Stimulated activated CD4-positive, alpha-beta T cell treated with anti-CD3 and anti-CD28 coated beads, Interleukin-1b, Interleukin-23, amount 100 ng/mL, for 1 hour (primary cell): ENCODE measurements around the gene FAM120C.

Experiments
- DNase-seq, 2 donors: peaks; one replicate each; pipeline ENCODE4 v3.0.0-alpha.2; 2020; ENCODE audit warnings: low read depth in 2 of 2

The FAM120C gene

DNA sequence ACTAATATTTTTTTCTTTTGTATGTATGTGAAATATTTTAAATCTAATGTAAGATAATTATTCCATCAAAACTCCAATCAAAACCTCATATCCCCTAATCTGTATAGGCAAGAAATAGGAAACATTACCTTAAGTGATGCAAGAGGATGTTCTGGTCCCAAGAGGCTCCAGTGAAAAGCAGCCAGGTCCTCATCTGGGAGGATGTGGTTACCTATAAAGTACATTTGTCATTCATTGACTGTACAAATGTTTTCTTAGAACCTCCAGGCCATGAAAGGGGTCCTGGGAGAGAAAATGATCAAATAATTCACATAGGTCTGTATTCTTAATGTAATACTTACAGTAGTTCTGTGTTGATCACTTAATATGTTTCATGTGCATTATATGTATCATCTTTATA is 25.5 kb downstream of the FAM120C start:
- no peak for DNase-seq

DNA sequence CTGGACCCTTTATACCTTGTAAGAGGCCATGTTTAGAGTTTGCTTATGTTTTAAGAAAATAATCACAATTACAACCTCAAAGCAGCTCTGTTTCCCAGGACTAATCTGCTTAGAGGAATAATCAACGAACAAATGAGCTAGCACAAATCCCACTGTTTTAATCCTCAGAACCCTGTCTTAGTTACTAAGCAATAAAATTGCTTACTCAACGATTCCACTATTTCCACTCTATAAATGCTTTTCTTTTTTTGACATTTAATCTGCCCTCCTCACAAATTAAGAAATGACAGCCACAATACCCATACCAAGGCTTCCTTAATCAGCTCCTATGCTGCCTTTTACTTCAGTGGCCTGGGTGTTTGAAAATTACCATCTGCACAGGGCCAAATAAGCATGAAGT is 48.8 kb downstream of the FAM120C start:
- no peak for DNase-seq

DNA sequence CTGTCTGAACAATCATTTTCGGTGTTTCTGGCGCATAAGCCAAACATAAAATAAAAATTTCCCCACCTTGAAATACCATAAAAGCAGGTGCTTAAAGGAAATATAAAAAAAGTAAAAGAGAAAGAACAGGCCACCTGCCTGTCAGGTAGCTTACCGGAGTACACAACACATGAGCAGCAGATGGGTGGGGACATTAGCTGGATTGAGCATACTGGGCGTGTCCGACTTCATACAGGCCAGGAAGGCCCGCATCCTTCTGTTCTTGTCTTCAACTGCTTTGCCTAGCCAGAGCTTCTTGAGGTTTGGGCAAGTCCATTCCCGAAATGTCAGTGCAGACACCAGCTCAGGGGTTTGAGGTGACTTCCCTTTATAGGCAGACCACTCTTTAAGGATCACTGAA is 66.7 kb downstream of the FAM120C start:
- DNase-seq = no peak

DNA sequence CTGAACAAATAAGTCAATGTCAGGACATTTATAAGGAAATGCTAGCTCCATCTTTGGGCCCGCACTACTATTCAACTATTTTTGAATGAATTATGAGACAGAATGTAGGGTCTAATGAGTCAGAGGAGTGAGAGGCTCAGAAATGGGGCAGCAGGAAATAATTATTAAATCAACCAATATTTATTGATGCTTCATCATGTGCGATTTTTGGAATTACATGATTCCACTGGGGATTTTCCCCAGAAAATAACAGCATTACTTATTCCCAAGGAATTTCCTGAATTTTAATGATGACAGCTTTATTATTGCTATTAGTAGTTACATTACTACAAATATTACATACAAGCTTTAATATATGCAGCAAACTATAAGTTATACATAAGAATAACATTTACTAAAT is 89.5 kb downstream of the FAM120C start:
- no peak for DNase-seq

DNA sequence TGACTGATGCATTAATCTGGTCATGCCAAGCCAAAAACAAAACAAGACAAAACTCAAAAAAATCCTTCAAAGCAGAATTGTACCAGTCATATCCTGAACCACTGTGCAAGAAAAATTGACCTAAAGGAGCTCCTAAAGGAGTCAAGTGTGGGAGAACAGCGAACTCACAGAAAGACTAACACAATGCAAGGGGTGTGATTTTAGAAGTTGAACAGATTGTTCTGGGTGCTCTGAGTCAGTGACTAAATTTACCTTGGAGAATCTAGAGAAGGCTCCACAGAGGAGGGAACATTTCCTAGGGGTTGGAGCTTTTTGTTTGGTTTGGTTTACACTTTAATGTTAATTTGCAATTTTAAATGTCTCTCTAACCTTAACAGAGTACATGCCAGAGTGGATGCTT is 89.9 kb downstream of the FAM120C start:
- no peak for DNase-seq

DNA sequence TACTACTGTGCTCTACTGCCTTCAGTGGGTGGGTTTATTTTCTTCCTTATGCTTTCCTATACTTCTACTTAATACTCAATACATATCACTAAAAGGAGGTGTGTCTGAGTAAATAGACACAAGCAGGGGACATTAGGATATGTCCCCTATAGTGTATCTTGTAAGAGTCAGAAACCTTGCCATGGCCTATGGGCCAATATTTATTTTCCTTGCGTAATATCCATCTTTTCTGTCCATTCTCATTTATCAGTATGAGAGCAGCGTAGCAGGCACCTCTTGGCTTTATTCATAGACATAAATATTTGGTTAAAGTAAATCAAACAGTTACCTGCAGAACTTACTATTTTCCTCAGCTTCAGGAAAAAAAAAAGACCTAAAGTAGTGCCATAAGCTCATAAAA is 92.2 kb downstream of the FAM120C start:
- DNase-seq = no peak

DNA sequence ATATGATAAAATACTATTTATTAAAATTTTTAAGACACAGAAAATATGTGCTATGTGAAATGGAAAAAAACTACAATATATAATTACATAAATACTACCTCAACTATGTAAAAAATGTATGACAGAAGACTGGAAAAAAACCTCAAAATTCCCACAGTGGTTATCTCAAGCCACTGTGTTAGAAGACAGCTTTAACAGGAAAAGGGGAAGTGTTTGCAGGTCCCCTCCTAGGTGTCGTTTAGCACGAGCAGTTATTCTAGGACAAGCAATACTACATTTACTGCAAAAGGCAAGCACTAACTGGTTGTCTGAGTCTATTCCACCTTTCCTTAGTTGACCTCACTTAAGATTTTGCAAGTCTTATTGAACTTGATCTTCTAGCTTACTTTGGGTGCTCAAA is 93.9 kb downstream of the FAM120C start:
- no peak for DNase-seq

DNA sequence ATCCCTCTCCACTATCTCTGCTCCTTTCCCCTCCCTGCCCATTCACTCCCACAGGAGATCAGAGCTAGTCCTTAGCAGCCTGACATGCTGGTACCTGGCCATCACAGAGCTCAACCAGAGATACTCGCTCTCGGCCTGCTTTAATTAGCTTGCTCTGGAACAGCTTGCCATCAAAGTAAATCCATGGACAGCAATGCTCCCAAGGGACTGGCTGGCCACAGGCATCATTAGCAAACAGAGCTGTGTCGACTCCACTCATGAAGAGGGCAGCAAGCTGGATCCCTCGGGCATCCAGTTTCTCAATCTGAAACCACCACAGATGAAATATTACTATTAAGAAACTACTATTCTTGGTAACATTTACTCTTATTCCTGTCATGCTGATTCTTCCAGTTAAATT is 95.4 kb downstream of the FAM120C start:
- no peak for DNase-seq

DNA sequence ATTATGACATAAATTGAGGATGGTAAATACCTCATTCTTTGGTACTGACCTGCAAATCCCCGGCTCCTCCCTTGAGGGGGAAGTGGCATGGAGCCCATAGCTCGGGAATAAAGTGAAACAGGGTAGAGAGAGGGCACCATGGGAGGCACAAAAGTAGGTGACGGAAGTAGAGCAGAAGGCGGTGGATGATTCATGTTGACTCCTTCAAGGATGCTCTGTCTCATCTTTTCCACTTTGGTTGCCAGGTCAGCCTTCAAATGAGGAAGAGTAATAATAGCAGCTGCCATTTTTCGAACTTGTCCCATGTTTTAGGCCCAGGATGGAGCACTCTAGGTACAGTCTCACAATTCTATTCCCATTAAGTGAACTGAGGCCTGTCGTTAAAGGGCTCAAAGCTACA is 97.4 kb downstream of the FAM120C start:
- no peak for DNase-seq

DNA sequence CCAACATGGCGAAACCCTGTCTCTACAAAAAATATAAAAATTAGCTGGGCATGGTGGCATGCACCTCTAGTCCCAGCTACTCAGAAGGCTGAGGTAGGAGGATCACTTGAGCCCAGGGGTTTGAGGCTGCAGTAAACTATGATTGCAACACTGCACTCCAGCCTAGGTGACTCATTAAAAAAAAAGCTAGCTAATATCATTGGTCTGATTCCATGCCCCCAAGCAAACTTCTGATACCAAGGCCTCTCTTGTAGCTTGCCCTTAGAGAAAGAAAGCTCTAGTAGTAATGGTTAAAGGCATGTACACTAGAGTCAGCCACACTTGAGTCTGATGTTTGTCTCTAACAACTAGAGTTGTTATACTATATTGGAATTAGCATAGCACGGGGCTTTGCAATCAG is 106.2 kb downstream of the FAM120C start:
- no peak for DNase-seq

DNA sequence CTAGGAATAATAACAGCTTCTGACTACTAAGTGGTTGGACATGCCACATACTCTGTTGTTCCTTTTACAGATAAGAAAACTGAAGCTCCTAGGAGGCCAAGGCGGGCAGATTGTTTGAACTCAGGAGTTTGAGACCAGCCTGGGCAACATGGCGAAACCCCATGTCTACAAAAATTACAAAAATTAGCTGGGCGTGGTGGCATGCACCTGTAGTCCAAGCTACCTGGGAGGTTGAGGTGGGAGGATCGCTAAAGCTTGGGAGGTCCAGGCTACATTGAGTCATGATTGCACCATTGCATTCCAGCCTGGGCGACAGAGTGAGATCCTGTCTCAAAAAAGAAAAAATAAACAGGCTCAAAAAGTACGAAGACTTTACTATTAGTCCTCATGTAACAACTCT is 108.2 kb downstream of the FAM120C start:
- DNase-seq = no peak

DNA sequence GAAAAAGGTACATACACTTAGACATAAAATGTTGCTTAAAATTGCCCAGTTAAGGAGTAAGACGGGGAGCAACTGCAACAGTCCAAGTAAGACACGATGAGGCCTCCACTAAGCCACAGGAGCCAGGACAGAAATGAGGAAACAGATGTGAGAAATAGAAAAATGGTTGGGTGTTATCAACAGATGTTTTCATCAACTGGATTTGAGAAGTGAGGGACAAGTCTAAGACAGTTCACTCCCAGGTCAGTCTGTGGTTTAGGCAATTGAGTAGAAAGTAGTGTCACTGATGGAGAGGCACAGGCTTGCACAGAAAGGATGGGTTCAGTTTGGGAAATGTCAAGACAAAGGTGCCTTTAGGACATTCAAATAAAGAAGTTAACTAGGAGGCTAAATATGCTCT is 115.3 kb downstream of the FAM120C start:
- DNase-seq = no peak

DNA sequence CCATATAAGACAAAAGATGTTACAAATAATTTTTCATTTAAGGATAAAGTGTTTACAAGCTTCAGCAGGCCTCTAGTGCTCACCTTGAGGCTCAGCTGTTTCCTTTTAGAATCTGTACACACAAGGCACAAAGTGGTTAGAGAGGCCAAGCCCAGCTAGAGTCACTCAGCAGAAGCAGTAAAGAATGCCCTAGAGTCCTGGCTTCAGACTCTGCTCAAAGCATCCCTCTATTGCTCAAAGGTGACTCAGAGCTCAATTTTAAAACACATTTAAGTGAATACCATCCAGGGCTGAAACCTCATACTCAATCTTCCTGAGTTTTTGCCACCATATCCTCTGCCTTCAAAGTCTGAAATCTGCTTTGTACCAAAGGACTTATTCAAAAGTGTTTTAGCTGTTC is 116.2 kb downstream of the FAM120C start:
- no peak for DNase-seq

DNA sequence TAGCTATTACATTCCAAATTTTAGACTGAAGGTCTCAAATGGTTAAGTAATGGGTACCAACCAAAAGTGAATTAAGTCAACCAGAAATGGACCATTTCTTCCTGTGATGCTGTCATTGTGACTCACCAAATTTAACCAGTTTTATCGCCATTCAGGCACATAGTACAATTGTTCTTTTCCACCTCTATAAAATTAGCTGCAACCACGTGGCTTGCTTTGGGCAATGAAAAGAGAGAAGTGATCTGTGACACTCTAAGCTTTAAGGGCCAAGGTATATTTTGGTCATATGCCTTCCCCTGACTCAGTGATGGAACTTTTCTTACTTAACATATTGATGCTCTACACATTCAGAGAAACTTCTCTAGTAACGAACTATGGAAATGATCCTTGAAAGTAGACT is 118.5 kb downstream of the FAM120C start:
- DNase-seq = no peak

DNA sequence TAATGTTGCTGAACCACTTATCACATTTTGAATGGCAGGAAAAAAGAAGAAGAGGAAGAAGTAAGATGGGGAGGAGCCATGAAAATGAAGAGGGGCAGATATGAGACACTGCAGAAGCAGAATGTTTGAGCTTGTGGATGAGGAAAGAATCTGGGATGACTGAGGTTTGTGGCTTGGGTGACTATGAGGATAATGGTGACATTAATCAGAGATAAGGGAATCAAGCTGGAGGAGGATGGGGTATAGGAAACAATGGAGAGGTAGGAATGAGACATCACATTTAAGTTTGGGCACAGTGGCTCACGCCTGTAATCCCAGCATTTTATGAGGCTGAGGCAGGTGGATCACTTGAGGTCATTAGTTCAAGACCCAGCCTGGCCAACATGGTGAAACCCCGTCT is 119.7 kb downstream of the FAM120C start:
- no peak for DNase-seq

DNA sequence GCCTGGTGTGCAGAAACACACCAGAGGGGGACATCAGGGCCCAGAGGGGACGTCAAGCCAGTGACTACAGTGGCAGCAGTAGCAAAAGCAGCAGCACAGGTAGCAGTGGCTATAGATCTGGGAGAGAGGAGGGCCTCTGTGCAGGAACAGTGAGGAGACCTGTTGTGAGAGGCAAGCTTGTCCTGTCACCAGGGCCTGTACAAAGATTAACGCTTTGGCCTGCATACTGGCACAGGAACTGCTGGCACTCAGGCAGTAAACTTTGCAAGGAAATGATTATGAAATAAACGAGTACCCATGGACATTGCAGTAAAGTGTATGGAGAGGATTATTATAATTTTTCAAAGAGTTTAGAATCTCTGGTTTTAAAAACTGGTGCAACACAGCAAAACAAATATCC is 133.3 kb downstream of the FAM120C start:
- DNase-seq = no peak

DNA sequence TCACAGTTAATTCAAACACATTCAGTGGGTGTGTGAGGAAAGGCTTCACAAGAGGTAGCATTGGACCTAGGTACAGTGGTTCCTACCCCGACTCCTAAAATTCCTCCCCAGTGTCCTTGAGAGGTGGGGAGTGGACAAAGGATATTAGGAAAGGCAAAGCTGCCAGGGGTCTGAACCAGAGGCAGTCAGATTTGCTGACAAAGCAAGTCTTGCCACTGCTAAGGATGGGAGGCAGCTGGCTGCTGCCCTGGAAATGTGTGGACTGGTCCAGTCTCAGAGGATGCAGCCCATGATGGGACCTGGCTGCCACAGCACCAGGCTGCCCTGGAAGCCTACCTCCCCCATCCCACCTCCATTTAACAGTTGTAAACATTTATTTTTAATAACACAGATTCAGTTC is 134.6 kb downstream of the FAM120C start:
- DNase-seq = no peak

DNA sequence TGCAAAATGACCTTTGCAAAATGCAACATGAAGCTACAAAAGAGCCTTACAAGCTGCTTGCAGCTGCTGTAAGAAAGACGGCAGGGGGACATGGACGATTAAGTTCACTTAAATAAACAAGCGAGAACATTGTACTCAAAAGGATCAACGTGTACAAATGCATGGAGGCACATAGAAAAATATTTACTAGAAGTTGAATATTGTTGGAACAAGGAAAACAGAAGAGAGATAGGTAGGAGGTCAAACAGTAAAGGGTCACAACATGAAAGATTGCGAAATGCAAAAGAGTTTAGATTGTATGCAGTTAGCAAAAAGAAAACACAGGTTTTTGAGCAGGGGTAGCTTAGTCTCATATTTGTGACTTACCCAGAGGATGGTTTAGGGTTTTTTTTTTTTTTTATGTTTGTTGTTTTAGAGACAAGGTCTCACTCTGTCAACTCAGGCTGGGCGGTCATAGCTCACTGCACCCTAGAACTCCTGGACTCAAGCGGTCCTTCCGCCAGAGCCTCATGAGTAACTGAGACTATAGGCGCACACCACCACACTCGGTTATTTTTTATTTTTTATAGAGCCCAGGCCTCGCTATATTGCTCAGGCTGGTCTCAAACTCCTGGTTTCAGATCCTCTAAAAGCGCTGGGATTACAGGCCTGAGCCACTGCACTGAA is 137.4 kb downstream of the FAM120C start:
- DNase-seq = no peak

DNA sequence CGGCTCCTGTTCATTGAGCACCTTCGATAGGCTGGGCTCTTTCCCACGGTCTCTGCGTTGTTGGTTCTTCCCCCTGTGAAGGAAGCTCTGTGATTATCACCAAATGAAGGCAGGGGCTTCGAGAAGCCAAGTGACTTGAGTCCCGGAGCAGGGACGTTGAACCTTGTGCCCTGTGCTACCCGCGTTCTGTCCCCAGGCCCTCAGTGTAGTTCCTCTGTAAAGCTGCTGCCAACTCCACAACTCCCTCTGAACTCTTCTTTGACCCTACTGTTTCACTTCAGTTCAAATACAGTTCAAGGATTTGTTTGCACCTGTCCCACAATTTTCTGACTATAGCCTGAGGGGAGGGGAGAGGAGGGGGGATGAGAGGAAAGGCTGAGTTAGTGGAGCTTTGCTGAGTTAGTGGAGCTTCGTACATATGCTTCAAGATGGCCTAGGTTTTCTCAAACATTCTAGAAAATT is 138.1 kb downstream of the FAM120C start:
- no peak for DNase-seq

DNA sequence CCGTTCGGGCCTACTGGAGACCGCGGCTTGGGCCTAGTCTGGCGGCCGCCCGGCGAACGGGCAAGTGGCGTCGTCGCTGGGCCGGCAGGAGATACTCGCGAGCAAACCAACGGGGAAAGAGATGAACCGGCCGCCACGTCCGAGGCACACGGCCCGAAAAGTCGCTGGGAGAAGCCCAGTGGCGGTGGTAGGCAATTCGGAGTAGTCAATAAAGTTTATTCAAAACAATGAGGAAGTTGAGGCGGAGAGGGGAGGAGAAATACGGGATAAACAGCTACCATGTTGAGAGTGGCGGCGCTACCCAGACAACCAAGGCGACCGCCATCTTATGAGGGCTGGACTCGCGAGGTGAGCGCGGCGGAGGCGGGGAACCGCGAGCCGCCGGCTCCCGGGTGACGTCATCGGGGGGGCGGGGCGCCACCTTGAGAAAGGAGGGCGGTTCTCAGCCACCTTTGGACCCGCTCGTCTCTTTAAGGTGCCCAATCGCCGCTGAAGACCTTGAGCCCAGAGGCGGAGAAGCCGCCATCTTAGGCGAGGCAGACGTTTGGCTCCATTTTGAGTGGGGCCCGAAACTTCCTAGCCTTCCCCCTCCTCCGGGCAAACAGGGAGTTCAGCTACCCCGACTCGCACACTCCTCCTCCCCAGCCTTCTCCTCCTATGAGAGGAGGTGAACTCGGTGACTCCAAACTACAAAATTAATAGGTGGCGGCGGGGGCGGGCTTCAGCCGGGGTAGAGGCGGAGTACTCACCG is 138.8 kb downstream of the FAM120C start, which contains the start of gene PHF8:
TSS of gene PHF8 (minus strand) at position 348 of the 751 bp plus-strand sequence. CDS start 1,745 bp downstream, outside the sequence.
- peak; percentile 87 to 92 for DNase-seq

DNA sequence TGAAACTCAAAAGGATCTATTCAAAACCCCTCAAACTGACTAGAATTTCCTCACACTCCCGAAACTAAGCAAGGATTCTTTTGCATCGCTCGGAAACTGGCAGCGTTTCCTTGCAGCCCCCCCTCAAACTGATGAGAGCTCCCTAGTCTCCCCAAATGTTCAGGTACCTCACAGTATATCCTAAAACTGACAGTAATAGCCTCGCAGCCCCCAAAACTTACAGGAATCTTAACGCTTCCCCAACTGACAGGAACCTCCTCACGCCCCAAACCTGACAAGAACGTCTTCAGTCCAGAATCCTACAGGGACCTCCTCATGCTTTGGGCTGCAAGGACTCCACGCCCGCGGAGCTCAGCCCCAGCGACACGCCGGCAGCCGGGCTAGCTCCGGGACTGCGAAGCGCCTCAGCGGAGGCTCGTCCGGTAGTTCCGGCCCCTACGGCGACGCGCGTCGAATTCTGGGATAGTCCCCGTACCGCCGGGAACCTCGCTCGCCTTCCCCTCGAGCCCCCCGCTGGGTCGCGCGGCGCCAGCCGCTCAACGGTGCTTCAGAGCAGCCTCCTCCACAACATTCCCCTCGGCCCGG is 139.4 kb downstream of the FAM120C start:
- peak in 1 of 2 donors; percentile 9 for DNase-seq

DNA sequence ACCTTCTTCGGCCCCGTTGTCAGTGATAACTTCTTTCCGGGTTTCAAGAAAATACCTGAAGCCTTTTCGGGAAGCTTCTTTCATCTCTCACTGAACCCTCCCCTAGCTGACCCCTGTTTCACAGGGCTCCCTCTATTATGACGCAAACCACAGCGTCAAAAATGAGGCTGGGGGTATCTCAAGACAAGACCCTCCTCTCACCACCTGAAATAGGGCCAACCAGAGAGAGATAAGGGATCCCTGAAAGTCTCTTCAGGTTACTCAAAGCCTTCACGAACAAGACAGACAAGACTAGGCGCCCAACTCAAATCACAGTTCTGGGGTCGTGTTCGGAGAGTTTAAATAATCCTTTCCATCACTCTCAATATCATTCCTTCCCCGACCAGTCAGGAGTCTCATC is 140.0 kb downstream of the FAM120C start:
- DNase-seq = no peak

DNA sequence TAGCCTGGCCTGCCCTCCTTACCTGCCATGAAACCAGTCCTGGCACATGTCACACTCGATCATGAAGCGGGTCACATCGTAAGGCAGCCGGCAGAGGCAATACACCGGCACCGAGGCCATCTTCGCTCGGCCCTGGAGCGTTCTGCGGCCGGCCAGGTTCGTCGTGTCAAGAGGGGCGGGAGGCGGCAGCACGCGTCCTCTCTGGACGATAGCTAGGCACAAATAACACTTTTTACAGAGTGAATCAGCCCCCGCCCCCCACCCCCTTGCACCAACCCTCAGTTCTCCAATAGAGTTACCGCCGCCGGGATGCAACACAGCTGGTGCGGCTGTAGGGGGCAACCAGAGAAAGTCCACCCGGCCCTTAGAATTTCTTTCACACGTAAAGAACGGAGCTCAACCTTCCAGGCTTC is 140.4 kb downstream of the FAM120C start:
- DNase-seq = no peak
